ENCODE results near the gene VWA5B1. TPM values are rescaled to one million over a fixed set of nuclear protein-coding genes. Genes with fewer than 3 reads are reported as not detected.

Gene VWA5B1
- total RNA-seq, 3 donors from 2014 or later (not counting 1 experiment from before 2014, with no cell fraction given): not detected

- ATAC-seq (no peak), DNase-seq (no peak)
- no peak for TF ChIP-seq CTCF (IDR thresholded peaks at IDR 0.05)
- H3K36me3 Mint-ChIP-seq: no peaks in the 10 kb centered on the region
- Histone ChIP-seq H3K9me3 (ENCODE audit: control insufficient read depth, insufficient read depth, low read length) (no peaks in the 10 kb centered on the region), H3K36me3 (ENCODE audit: control insufficient read depth, insufficient read depth, low read length) (no peaks in the 10 kb centered on the region), H3K4me3 (ENCODE audit: low read length) (no peak overlapping the region), H3K27ac (ENCODE audit: low read length) (no peak overlapping the region), H3K27me3 (ENCODE audit: control insufficient read depth, insufficient read depth, low read length) (no peaks in the 10 kb centered on the region), H3K4me1 (ENCODE audit: control insufficient read depth, insufficient read depth, low read length) (no peaks in the 10 kb centered on the region)
- peaks cover 36 to 45% of the 10 kb centered on the region in 2 donors for H3K27me3 Mint-ChIP-seq (ENCODE audit: low read depth in 2 of 2)
- WGBS (ENCODE audit: insufficient coverage): 54% methylated on average over 10 of the region's 10 CpGs
- intact Hi-C loops (cut with micrococcal nuclease): no loop called here
- no peaks in the 10 kb centered on the region for H3K4me1 Mint-ChIP-seq
- H3K4me3 Mint-ChIP-seq: no peak overlapping the region
- no peak overlapping the region for H3K27ac Mint-ChIP-seq
- no peaks in the 10 kb centered on the region for H3K9me3 Mint-ChIP-seq
Measured at GRCh38 chr1:20400341-20401177, 109.9 kb downstream of the VWA5B1 start.

DNA sequence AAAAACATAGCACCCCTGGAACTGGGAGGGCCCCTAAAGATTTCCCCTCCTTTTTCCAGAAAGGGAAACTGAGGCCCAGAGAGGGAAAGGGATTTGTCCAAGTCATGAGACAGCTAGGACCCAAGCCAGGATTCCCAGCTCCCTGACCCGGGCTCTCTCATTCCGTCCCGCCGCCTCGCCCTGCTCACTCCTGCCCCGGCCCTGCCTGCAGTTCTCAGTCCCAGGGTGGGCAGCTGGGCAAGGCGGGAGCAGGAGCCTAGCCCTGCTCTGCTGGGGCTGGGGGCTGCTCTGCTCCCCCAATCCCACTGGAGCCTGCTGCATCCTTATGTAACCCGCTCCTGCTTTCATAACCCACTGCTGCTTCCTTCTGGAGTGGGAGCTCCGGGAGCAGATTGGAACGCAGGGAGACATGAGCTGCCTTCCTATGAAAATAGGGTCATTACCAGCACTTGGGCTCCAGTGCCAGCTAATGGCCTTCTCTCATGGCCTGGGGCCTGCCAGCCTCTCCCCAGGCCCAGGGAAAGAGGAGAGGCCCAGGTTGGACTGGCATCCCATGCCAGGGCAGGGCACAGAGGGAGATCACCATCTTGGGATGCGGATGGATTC is 110.8 kb downstream of the VWA5B1 start:
- H3K4me3 ChIP-seq (ENCODE audit: low read length): no peak overlapping the region
- peaks cover 3% of the 10 kb centered on the region for H3K27me3 ChIP-seq (ENCODE audit: control insufficient read depth, insufficient read depth, low read length)
- peaks cover 39 to 54% of the 10 kb centered on the region in 2 donors for H3K27me3 Mint-ChIP-seq (ENCODE audit: low read depth in 2 of 2)
- no peaks in the 10 kb centered on the region for H3K36me3 ChIP-seq (ENCODE audit: control insufficient read depth, insufficient read depth, low read length)
- no peaks in the 10 kb centered on the region for H3K4me1 ChIP-seq (ENCODE audit: control insufficient read depth, insufficient read depth, low read length)
- TF ChIP-seq CTCF (IDR thresholded peaks at IDR 0.05): no peak
- H3K27ac Mint-ChIP-seq: no peak overlapping the region
- intact Hi-C loops (cut with micrococcal nuclease): no loop called here
- H3K4me1 Mint-ChIP-seq: no peaks in the 10 kb centered on the region
- DNase-seq (no peak), ATAC-seq (no peak)
- no peaks in the 10 kb centered on the region for H3K9me3 Mint-ChIP-seq
- H3K4me3 Mint-ChIP-seq: no peak overlapping the region
- WGBS (ENCODE audit: insufficient coverage): 88% methylated on average over 11 of the region's 11 CpGs
- no peaks in the 10 kb centered on the region for H3K36me3 Mint-ChIP-seq
- H3K9me3 ChIP-seq (ENCODE audit: control insufficient read depth, insufficient read depth, low read length): no peaks in the 10 kb centered on the region
- no peak overlapping the region for H3K27ac ChIP-seq (ENCODE audit: low read length)

- Mint-ChIP-seq H3K4me3 (no peak overlapping the region), H3K27ac (no peak overlapping the region), H3K36me3 (no peaks in the 10 kb centered on the region), H3K27me3 (ENCODE audit: low read depth in 2 of 2) (peaks cover 47 to 65% of the 10 kb centered on the region in 2 donors), H3K4me1 (no peaks in the 10 kb centered on the region), H3K9me3 (no peaks in the 10 kb centered on the region)
- WGBS (ENCODE audit: insufficient coverage): 49% methylated on average over 13 of the region's 13 CpGs
- peaks cover 3% of the 10 kb centered on the region for H3K27me3 ChIP-seq (ENCODE audit: control insufficient read depth, insufficient read depth, low read length)
- H3K27ac ChIP-seq (ENCODE audit: low read length): no peak overlapping the region
- intact Hi-C loops (cut with micrococcal nuclease): no loop called here
- no peak overlapping the region for H3K4me3 ChIP-seq (ENCODE audit: low read length)
- DNase-seq: no peak
- ATAC-seq: no peak
- no peaks in the 10 kb centered on the region for H3K36me3 ChIP-seq (ENCODE audit: control insufficient read depth, insufficient read depth, low read length)
- H3K9me3 ChIP-seq (ENCODE audit: control insufficient read depth, insufficient read depth, low read length): no peaks in the 10 kb centered on the region
- TF ChIP-seq CTCF (IDR thresholded peaks at IDR 0.05): no peak
- no peaks in the 10 kb centered on the region for H3K4me1 ChIP-seq (ENCODE audit: control insufficient read depth, insufficient read depth, low read length)
Measured at GRCh38 chr1:20402585-20403422, 112.1 kb downstream of the VWA5B1 start.
